Epithelial cell of proximal tubule (primary cell): Measurements from ENCODE around the gene ALDOB. TPM values are rescaled to one million over a fixed set of nuclear protein-coding genes. Genes with fewer than 3 reads are reported as not detected.

Source experiments
- DNase-seq: peaks from one replicate; pipeline ENCODE4 v3.0.0-alpha.2; 2011; ENCODE audit warnings: low read depth
- H3K4me3 ChIP-seq: 2 replicates; pipeline ENCODE4 v1.5.1; 2011; ENCODE audit warnings: low read depth, mild to moderate bottlenecking, low read length
- total RNA-seq: library from RNA; depleted of rRNA; stranded (reverse); fragments of >200 nt; gene quantifications from 2 replicates; pipeline ENCODE4 v1.2.3, GENCODE V29; 2015
- TF ChIP-seq, protein P1 (sequence below): conservative IDR thresholded peaks from 2 replicates; pipeline ENCODE4 v1.5.1; 2012; ENCODE audit warnings: low read depth, mild to moderate bottlenecking, low read length

The ALDOB gene
- total RNA-seq, 1 donor from 2014 or later: not detected

DNA sequence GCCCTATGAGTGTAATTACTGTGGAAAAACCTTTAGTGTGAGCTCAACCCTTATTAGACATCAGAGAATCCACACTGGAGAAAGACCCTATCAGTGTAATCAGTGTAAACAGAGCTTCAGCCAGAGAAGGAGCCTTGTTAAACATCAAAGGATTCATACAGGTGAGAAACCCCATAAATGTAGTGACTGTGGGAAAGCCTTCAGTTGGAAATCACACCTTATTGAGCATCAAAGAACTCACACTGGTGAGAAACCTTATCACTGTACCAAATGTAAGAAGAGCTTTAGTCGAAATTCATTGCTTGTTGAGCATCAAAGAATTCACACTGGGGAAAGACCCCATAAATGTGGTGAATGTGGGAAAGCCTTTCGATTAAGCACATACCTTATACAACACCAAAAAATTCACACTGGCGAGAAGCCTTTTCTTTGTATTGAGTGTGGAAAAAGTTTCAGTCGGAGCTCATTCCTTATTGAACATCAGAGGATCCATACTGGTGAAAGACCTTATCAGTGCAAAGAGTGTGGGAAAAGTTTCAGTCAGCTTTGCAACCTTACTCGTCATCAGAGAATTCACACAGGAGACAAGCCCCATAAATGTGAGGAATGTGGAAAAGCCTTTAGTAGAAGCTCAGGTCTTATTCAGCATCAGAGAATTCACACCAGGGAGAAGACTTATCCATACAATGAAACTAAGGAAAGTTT lies 27.0 kb downstream of the ALDOB start:
- TF ChIP-seq, protein P1, sequence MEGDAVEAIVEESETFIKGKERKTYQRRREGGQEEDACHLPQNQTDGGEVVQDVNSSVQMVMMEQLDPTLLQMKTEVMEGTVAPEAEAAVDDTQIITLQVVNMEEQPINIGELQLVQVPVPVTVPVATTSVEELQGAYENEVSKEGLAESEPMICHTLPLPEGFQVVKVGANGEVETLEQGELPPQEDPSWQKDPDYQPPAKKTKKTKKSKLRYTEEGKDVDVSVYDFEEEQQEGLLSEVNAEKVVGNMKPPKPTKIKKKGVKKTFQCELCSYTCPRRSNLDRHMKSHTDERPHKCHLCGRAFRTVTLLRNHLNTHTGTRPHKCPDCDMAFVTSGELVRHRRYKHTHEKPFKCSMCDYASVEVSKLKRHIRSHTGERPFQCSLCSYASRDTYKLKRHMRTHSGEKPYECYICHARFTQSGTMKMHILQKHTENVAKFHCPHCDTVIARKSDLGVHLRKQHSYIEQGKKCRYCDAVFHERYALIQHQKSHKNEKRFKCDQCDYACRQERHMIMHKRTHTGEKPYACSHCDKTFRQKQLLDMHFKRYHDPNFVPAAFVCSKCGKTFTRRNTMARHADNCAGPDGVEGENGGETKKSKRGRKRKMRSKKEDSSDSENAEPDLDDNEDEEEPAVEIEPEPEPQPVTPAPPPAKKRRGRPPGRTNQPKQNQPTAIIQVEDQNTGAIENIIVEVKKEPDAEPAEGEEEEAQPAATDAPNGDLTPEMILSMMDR: no peak
- DNase-seq: no peak
- no peak overlapping the region for H3K4me3 ChIP-seq

DNA sequence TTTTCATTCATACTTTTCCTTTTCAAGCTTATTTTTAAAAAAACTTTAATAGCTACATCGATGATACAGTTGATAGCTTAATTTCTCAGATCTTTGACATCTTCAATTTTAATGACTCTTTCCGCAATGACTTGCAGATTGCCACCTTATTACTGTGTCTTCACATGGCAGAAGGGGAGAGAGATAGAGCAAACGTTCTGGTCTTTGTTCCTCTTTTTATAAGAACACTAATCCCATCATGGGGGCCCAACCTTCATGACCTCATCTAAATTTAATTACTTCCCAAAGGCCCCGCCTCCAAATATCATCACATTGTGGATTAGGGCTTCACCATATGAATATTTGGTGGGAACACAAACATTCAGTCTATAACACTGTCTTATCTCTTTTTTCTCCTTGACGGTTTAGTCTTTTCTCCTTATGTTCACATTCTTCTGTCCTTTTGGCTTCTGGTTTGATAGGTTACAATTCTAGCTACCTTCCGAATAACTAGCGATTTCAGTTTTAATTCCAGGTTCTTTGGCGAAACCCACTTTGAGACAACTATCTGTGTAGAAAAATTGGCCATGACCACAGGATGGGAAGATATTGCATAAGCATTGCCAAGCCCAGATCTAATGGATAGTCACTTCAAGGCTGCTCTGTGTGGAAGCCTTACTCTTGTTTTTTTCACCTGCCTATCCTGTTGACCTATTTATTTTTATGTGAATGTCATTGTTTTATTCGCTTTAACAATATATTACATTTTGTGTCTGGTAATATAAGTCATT lies 31.9 kb downstream of the ALDOB start:
- TF ChIP-seq, protein P1: no peak
- no peak overlapping the region for H3K4me3 ChIP-seq
- DNase-seq: no peak

DNA sequence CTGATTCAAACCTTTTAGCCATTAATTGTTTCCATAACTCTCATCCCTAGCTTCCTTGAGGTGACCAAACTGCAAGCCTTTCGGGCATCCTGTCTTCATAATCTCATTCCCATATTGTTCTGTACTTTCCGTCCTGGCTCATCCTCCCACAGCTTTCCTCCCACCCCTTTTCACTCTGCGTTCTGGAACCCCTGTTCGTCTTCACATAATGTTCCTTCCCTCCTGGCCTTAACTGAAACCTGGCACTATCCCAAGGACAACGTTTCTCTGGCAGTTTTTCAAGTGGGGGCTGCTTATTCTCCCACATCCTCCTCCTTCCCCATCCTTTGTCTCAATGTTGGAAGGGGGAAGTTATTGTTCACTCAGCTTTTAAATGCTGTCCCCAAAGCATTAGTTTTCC lies 35.5 kb downstream of the ALDOB start:
- peak overlapping the region; percentile 63 for H3K4me3 ChIP-seq
- TF ChIP-seq, protein P1: no peak
- no peak for DNase-seq

DNA sequence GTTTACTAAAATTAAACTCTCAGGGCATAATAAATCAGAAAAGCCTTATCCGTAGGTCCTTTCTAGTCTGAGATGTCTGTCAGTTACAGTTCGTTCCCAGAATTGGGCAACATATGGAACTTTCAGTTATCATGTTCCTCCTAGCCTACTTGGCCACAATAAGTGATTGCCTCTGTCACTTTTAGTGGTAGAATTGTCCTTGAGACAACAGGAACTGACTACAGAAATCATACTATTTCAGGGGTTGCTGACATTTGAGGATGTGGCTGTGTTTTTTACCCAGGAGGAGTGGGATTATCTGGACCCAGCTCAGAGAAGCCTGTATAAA lies 36.0 kb downstream of the ALDOB start:
- H3K4me3 ChIP-seq: peak overlapping the region; percentile 63
- TF ChIP-seq, protein P1: no peak

DNA sequence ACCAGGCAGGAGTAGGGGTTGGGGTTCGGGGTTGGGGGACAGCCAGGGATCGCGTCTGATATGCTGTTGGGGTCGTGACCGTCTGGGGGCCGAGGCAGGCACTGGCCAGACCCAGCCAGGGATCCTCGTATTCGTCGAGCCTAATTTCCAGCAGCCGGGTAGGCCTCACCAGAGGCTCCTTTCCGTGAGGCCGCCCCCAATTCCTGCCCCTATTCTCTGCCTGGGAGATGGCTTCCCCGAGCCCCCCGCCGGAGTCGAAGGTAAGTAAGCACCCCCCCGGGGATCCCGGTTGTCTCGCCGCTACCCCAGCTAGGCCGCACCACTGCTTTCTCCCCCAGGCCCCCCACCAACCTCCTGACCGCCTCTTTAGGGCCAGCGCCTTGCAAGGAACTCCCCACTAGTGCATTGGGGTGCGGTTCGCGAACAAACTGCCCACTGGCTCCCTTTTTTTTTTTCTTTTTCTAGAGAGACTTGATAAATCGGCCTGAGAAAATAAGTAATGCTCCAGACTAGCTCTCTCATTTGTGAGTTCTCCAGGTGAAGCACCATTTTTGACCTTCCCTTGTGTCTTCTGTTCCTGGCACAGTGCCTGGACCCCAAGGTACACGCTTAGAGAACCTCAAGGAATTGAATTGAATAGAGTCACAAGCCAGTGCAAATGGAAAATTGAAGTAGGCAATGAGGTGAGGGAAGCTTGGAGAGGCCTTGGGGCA lies 36.5 kb downstream of the ALDOB start:
- TF ChIP-seq, protein P1: no peak
- H3K4me3 ChIP-seq: peak overlapping the region; percentile 63
- DNase-seq: no peak

More for the DNA sequence above, 36.0 kb downstream of the ALDOB start:
- no peak for DNase-seq

DNA sequence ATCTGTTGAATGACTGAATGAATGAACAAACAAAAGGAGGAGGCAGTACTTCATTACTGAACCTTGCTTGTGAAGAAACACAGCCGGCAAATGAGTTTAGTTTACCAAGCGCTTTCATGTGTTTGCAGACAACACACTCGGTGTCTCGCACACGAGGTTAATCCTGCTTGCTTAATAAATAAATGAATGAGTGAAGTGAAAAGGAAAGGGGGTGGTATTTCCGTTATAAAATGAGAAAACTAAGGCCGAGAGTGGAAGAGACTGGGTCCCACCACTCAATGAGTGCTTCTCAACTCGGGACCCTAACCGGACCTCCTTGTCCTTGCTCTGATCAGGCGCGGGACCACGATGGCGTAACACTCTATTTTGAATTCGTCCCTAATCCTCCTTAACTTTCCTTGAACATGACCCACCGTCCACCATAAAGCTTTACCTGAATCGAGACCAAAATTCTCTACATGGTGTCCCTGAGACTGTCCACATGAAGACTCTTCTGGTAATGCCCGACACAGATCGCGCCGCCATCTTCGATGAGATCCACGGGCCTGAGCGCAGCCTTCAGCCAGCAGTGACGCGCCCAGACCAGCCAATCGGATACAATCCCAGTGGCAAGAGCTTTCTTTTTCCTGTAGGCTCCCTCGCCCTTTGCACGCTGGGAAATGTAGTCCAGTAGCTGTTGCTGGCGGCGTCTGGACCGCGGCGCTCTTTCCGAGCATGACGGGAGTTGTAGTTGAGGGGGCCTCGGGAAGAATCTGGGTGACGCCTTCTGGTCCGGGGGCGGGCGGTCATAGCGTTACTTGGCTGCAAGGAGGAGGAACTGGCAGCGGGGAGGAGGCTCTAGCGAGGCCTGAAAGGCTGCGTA lies 37.3 kb downstream of the ALDOB start, which contains the start of the genes MRPL50 and ZNF189:
TSS of gene MRPL50 (minus strand) at position 551 of the 862 bp plus-strand sequence. CDS start at position 525, 26 bp downstream.
TSS of gene ZNF189 (plus strand) at position 784 of the 862 bp plus-strand sequence. CDS start 306 bp downstream, outside the sequence.
- H3K4me3 ChIP-seq: peak within 1 kb of the TSS; percentile 63
- peak; percentile 89 for DNase-seq
- TF ChIP-seq, protein P1: no peak
